ENCODE measurements around the gene TTC36. TPM values are rescaled to one million over a fixed set of nuclear protein-coding genes. Genes with fewer than 3 reads are reported as not detected.

TTC36 gene
- total RNA-seq, 2 donors from 2014 or later: 3.1 to 7.7 TPM

DNA sequence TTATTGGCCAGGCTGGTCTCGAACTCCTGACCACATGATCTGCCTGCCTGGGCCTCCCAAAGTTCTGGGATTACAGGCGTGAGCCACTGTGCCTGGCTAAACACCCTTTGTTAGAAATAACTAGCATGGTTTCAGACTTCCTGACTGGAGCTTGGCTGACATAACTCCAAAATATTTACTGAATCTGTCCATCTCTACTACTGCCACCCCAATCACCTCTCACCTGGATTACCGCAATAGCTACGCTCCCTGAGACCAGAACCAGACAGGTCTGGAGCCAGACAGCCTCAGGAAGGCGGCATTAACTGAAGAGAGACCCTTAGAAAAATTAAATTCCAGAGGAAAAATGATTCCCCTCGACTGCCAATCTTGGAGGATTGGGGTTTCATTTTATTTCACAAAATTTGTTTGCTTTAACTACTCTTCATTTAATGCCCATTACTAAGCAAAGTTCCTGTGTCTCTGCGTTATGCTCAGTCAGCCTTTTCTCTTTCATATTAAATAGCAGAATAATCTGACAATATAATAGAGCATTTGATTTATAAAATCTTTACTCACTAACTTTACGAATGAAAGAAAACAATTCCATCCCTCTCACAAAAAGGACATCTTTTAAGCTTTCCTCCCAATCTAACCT is 16.9 kb downstream of the TTC36 start:
- H3K4me3 ChIP-seq: no peak overlapping the region
- no peak overlapping the region for H3K27ac ChIP-seq
- H3K36me3 ChIP-seq: no peaks in the 10 kb centered on the region
- TF ChIP-seq POLR2AphosphoS5 (IDR thresholded peaks at IDR 0.05) (no peak), POLR2A (IDR thresholded peaks at IDR 0.05) (no peak)
- TF ChIP-seq, protein P1, sequence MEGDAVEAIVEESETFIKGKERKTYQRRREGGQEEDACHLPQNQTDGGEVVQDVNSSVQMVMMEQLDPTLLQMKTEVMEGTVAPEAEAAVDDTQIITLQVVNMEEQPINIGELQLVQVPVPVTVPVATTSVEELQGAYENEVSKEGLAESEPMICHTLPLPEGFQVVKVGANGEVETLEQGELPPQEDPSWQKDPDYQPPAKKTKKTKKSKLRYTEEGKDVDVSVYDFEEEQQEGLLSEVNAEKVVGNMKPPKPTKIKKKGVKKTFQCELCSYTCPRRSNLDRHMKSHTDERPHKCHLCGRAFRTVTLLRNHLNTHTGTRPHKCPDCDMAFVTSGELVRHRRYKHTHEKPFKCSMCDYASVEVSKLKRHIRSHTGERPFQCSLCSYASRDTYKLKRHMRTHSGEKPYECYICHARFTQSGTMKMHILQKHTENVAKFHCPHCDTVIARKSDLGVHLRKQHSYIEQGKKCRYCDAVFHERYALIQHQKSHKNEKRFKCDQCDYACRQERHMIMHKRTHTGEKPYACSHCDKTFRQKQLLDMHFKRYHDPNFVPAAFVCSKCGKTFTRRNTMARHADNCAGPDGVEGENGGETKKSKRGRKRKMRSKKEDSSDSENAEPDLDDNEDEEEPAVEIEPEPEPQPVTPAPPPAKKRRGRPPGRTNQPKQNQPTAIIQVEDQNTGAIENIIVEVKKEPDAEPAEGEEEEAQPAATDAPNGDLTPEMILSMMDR (IDR thresholded peaks at IDR 0.05): no peak
- no peak for DNase-seq (ENCODE audit: low spot score)
- no peaks in the 10 kb centered on the region for H3K27me3 ChIP-seq (replicated peaks; ENCODE audit: insufficient read depth)
- WGBS: 90% methylated on average over 8 of the region's 8 CpGs
- intact Hi-C loops (cut with DNase I): no loop called here
- no peaks in the 10 kb centered on the region for H3K9me3 ChIP-seq
- no peaks in the 10 kb centered on the region for H3K4me1 ChIP-seq (replicated peaks)

DNA sequence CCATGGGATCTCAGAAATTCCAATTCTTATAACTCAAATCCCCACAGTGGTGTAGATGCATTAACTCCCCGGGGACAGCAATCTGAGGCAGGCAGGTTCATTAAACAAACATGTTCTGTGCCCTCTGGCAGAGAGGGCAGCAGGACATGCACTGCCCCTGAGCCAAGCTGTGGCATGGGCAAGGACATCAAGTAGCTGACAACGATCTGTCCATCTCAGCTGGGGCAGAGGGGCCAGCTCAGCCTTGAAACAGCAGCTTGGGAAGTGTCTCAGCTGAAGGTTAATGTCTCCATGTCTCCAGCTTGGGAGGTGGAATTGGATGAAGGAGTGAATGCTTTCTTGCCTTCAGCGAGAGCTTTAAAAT is 17.4 kb downstream of the TTC36 start:
- no peak for DNase-seq (ENCODE audit: low spot score)
- no peak overlapping the region for H3K27ac ChIP-seq
- 77% methylated on average over 3 of the region's 3 CpGs for WGBS
- H3K27me3 ChIP-seq (replicated peaks; ENCODE audit: insufficient read depth): no peaks in the 10 kb centered on the region
- H3K36me3 ChIP-seq: no peaks in the 10 kb centered on the region
- no peaks in the 10 kb centered on the region for H3K9me3 ChIP-seq
- no peak for TF ChIP-seq POLR2A (IDR thresholded peaks at IDR 0.05)
- TF ChIP-seq POLR2AphosphoS5 (IDR thresholded peaks at IDR 0.05): no peak
- TF ChIP-seq, protein P1 (IDR thresholded peaks at IDR 0.05): no peak
- H3K4me1 ChIP-seq (replicated peaks): no peaks in the 10 kb centered on the region
- intact Hi-C loops (cut with DNase I): no loop called here
- no peak overlapping the region for H3K4me3 ChIP-seq

DNA sequence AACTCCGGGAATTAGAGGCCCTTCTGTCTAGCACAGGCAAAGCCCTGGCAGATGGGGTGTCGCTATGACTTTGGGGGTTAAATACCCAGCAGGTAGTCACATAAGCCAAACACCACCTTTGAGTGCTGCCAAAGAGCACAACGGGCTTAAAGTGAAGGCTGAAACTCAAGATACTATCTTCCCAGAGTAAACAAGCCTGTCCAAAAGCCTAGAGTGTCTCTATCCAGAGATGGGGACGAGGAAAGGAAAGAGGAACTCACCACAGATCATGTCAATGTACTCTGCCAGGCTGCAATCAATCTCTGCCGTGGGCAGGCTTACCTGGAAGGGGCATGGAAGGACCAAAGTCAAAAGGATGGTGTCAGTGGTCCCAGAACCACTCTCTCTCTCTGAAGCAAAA is 18.3 kb downstream of the TTC36 start:
- DNase-seq (ENCODE audit: low spot score): no peak
- intact Hi-C loops (cut with DNase I): no loop called here

DNA sequence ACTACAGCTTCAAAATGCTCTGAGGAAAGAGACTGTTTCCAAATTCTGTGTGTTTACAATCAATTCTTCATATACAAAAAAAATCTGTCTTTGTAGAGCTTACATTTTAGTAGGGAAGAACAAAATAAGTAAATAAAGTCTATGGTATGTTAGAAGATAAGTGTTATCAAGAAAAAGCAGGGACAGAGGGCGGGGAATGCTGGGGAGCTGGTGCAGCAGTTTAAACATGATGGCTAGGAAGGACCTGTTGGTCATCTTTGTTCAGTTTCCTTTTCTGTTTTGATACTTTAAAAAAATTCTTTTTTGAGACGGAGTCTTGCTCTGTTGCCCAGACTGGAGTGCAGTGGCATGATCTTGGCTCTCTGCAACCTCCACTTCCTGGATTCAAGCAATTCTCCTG is 19.9 kb downstream of the TTC36 start:
- DNase-seq (ENCODE audit: low spot score): no peak
- H3K27me3 ChIP-seq (replicated peaks; ENCODE audit: insufficient read depth): no peaks in the 10 kb centered on the region
- TF ChIP-seq POLR2AphosphoS5 (IDR thresholded peaks at IDR 0.05): no peak
- no peak for TF ChIP-seq POLR2A (IDR thresholded peaks at IDR 0.05)
- TF ChIP-seq, protein P1 (IDR thresholded peaks at IDR 0.05): no peak
- H3K4me3 ChIP-seq: no peak overlapping the region
- H3K36me3 ChIP-seq: no peaks in the 10 kb centered on the region
- 90% methylated on average over 2 of the region's 2 CpGs for WGBS
- intact Hi-C loops (cut with DNase I): no loop called here
- H3K4me1 ChIP-seq (replicated peaks): no peaks in the 10 kb centered on the region
- H3K9me3 ChIP-seq: no peaks in the 10 kb centered on the region
- H3K27ac ChIP-seq: no peak overlapping the region

More for the DNA sequence above, 18.3 kb downstream of the TTC36 start:
- no peak overlapping the region for H3K4me3 ChIP-seq
- 50% methylated on average over 5 of the region's 5 CpGs for WGBS
- H3K36me3 ChIP-seq: no peaks in the 10 kb centered on the region
- H3K27ac ChIP-seq: no peak overlapping the region
- TF ChIP-seq, protein P1 (IDR thresholded peaks at IDR 0.05): no peak
- TF ChIP-seq POLR2AphosphoS5 (IDR thresholded peaks at IDR 0.05) (no peak), POLR2A (IDR thresholded peaks at IDR 0.05) (no peak)
- H3K9me3 ChIP-seq: no peaks in the 10 kb centered on the region
- no peaks in the 10 kb centered on the region for H3K4me1 ChIP-seq (replicated peaks)
- H3K27me3 ChIP-seq (replicated peaks; ENCODE audit: insufficient read depth): no peaks in the 10 kb centered on the region

DNA sequence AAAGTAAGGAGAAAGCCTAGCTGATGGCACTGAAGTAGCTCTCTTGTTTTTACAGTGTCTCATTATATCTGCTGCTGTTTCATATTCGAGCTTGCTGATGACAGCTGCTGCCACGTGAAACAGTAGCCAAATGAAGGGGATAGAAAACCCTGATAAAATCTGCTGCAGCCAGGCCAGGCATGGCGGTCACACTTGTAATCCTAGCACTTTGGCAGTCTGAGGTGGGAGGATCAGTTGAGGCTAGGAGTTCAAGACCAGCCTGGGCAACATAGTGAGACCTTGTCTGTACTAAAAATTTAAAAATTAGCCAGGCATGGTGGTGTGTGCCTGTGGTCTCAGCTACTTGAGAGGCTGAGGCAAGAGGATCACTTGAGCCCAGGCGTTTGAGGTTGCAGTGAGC is 25.1 kb downstream of the TTC36 start:
- Histone ChIP-seq H3K9me3 (no peaks in the 10 kb centered on the region), H3K4me1 (replicated peaks) (no peaks in the 10 kb centered on the region), H3K27ac (no peak overlapping the region), H3K4me3 (no peak overlapping the region), H3K36me3 (no peaks in the 10 kb centered on the region), H3K27me3 (replicated peaks; ENCODE audit: insufficient read depth) (no peaks in the 10 kb centered on the region)
- intact Hi-C loops (cut with DNase I): no loop called here
- 75% methylated on average over 4 of the region's 4 CpGs for WGBS
- no peak for DNase-seq (ENCODE audit: low spot score)
- TF ChIP-seq, protein P1 (IDR thresholded peaks at IDR 0.05): no peak
- TF ChIP-seq POLR2AphosphoS5 (IDR thresholded peaks at IDR 0.05) (no peak), POLR2A (IDR thresholded peaks at IDR 0.05) (no peak)
